ENCODE results near the gene TGIF2. TPM values are rescaled to one million over a fixed set of nuclear protein-coding genes. Genes with fewer than 3 reads are reported as not detected.

The TGIF2 gene
- polyA plus RNA-seq, 1 donor (not counting 4 experiments of a cell fraction or from before 2014, with no cell fraction given) = 6.7 TPM

DNA sequence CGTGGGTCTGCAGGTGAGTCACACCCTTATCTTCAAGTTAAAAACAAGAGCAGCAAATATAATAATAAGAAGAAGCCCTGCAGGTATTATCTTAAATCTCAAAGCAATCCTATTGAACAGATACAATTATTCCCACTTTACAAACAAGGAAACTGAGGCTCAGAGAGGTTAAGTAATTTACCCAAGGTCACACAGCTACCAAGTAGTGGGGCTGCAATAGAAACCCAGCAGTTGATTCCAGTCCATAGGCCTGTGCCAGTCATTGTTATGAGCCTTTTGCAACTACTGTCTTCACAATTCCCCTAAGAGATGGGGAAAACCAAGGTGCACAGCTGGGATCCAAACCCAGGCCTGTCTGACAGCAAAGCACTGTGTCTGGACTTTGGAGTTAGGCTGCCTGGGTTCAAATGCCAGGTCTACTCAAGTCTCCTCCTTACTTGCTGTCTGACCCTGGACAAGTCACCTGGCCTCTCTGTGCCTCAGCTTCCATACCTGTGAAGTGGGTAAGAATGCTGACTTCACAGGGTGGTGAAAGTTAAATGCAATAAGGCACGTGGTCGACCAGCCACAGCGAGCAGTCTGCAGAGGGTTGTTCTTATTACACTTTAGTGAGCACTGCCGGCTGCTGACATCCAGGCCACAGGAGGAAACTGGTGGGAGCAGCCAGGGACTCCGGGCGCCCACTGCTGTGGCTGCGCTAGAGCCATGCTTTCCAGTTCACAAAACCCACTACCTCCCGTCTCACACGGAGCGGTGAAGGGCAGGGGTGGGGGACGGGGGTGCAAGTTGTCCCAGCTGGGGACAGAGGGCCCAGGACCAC, 26.0 kb upstream of the TGIF2 start:
- no peaks in the 10 kb centered on the region for H3K9me3 ChIP-seq (ENCODE audit: control insufficient read depth, low read depth, low read length)
- no peaks in the 10 kb centered on the region for H4K20me1 ChIP-seq (ENCODE audit: control insufficient read depth, extremely low read depth, insufficient read depth, low read length)
- TF ChIP-seq EZH2 (IDR thresholded peaks at IDR 0.05; ENCODE audit: low read length) = no peak
- TF ChIP-seq, protein P1, sequence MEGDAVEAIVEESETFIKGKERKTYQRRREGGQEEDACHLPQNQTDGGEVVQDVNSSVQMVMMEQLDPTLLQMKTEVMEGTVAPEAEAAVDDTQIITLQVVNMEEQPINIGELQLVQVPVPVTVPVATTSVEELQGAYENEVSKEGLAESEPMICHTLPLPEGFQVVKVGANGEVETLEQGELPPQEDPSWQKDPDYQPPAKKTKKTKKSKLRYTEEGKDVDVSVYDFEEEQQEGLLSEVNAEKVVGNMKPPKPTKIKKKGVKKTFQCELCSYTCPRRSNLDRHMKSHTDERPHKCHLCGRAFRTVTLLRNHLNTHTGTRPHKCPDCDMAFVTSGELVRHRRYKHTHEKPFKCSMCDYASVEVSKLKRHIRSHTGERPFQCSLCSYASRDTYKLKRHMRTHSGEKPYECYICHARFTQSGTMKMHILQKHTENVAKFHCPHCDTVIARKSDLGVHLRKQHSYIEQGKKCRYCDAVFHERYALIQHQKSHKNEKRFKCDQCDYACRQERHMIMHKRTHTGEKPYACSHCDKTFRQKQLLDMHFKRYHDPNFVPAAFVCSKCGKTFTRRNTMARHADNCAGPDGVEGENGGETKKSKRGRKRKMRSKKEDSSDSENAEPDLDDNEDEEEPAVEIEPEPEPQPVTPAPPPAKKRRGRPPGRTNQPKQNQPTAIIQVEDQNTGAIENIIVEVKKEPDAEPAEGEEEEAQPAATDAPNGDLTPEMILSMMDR (optimal IDR thresholded peaks at IDR 0.05 in 1 of 3, IDR thresholded peaks at IDR 0.05 in 1 of 3, conservative IDR thresholded peaks at IDR 0.05 in 1 of 3; ENCODE audit: extremely low read depth in 1 of 3, insufficient read depth in 2 of 3, low read length in 3 of 3) = no peak
- H3K27me3 ChIP-seq (ENCODE audit: control insufficient read depth, extremely low read depth, insufficient read depth, low read length) = no peaks in the 10 kb centered on the region
- H2AFZ ChIP-seq (ENCODE audit: control insufficient read depth, low read length) = no peak overlapping the region
- dilution Hi-C loops (cut with MboI; ENCODE audit: extremely low pct_ligation_motif_present, low sequenced_read_pairs) = no loop called here
- H3K9me1 ChIP-seq (ENCODE audit: control insufficient read depth, extremely low read depth, insufficient read depth, low read length) = no peaks in the 10 kb centered on the region
- peaks cover 5% of the 10 kb centered on the region for H3K4me1 ChIP-seq (ENCODE audit: control insufficient read depth, extremely low read depth, insufficient read depth, low read length)
- H3K4me3 ChIP-seq (ENCODE audit: control insufficient read depth in 2 of 3, extremely low read depth in 1 of 3, insufficient read depth in 2 of 3, low read depth in 1 of 3, low read length in 3 of 3) = no peak overlapping the region
- no peak overlapping the region for H3K9ac ChIP-seq (ENCODE audit: control insufficient read depth, extremely low read depth, insufficient read depth, low read length)
- DNase-seq (ENCODE audit: low read depth, low spot score) = no peak
- no peaks in the 10 kb centered on the region for H3K36me3 ChIP-seq (ENCODE audit: control insufficient read depth in 2 of 2, extremely low read depth in 1 of 2, insufficient read depth in 2 of 2, low read length in 2 of 2)
- H3K27ac ChIP-seq (ENCODE audit: control insufficient read depth, insufficient read depth, low read length) = no peak overlapping the region
- H3K4me2 ChIP-seq (ENCODE audit: control insufficient read depth, extremely low read depth, insufficient read depth, low read depth, low read length) = no peak overlapping the region
- FAIRE-seq = no peak
- H3K79me2 ChIP-seq (ENCODE audit: control insufficient read depth, insufficient read depth, low read length) = no peaks in the 10 kb centered on the region

DNA sequence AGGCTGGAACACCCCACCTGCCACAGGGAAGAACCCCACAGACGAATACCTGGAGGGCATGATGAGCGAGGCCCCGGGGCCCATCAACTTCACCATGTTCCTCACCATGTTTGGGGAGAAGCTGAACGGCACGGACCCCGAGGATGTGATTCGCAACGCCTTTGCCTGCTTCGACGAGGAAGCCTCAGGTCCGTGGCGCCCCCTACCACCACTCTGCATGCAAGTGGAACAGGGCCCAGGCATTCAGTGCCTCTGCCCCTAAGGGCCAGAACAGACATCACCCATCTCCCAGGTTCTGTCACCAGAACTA, 25.4 kb upstream of the TGIF2 start:
- TF ChIP-seq EZH2 (IDR thresholded peaks at IDR 0.05; ENCODE audit: low read length) = no peak
- TF ChIP-seq, protein P1 (optimal IDR thresholded peaks at IDR 0.05 in 1 of 3, IDR thresholded peaks at IDR 0.05 in 1 of 3, conservative IDR thresholded peaks at IDR 0.05 in 1 of 3; ENCODE audit: extremely low read depth in 1 of 3, insufficient read depth in 2 of 3, low read length in 3 of 3) = peak in 1 of 3 experiments; percentile 24
- Histone ChIP-seq H2AFZ (ENCODE audit: control insufficient read depth, low read length) (no peak overlapping the region), H3K4me3 (ENCODE audit: control insufficient read depth in 2 of 3, extremely low read depth in 1 of 3, insufficient read depth in 2 of 3, low read depth in 1 of 3, low read length in 3 of 3) (no peak overlapping the region), H3K9me3 (ENCODE audit: control insufficient read depth, low read depth, low read length) (no peaks in the 10 kb centered on the region), H3K36me3 (ENCODE audit: control insufficient read depth in 2 of 2, extremely low read depth in 1 of 2, insufficient read depth in 2 of 2, low read length in 2 of 2) (no peaks in the 10 kb centered on the region), H3K27me3 (ENCODE audit: control insufficient read depth, extremely low read depth, insufficient read depth, low read length) (no peaks in the 10 kb centered on the region), H3K9ac (ENCODE audit: control insufficient read depth, extremely low read depth, insufficient read depth, low read length) (no peak overlapping the region), H3K4me2 (ENCODE audit: control insufficient read depth, extremely low read depth, insufficient read depth, low read depth, low read length) (no peak overlapping the region), H3K9me1 (ENCODE audit: control insufficient read depth, extremely low read depth, insufficient read depth, low read length) (no peaks in the 10 kb centered on the region), H3K79me2 (ENCODE audit: control insufficient read depth, insufficient read depth, low read length) (no peaks in the 10 kb centered on the region), H3K27ac (ENCODE audit: control insufficient read depth, insufficient read depth, low read length) (no peak overlapping the region), H4K20me1 (ENCODE audit: control insufficient read depth, extremely low read depth, insufficient read depth, low read length) (no peaks in the 10 kb centered on the region), H3K4me1 (ENCODE audit: control insufficient read depth, extremely low read depth, insufficient read depth, low read length) (peaks cover 5% of the 10 kb centered on the region)
- dilution Hi-C loops (cut with MboI; ENCODE audit: extremely low pct_ligation_motif_present, low sequenced_read_pairs) = no loop called here
- DNase-seq (ENCODE audit: low read depth, low spot score) (no peak), FAIRE-seq (no peak)

Measured in keratinocyte (primary cell).